T-helper 2 cell treated with Interferon-gamma antibody and Interleukin-4, amounts not matched to agents 5 μg/mL and 100 μg/mL, for 36 hours (primary cell): ENCODE results near the gene GON7.
A peak's percentile ranks its signal among the peaks of the same experiment; 100 is the strongest.
"Not testable (repeated sequence)": the region's sequence is repeated elsewhere in the genome, so short reads cannot be mapped to it uniquely, and the experiment has no call there.

ENCODE experiments used
- DNase-seq: peaks from one replicate; pipeline ENCODE4 v3.0.0; 2021; ENCODE audit warnings: low spot score
- H3K27ac Mint-ChIP-seq: one replicate; pipeline ENCODE4 v1.8.0; 2021; ENCODE audit warnings: mild to moderate bottlenecking, mixed read lengths
- H3K27me3 Mint-ChIP-seq: one replicate; pipeline ENCODE4 v1.8.0; 2021; ENCODE audit warnings: low read depth, mixed read lengths
- H3K36me3 Mint-ChIP-seq: one replicate; pipeline ENCODE4 v1.8.0; 2021; ENCODE audit warnings: low read depth, mixed read lengths
- H3K4me1 Mint-ChIP-seq: one replicate; pipeline ENCODE4 v1.8.0; 2021; ENCODE audit warnings: low read depth, mixed read lengths
- H3K4me3 Mint-ChIP-seq: one replicate; pipeline ENCODE4 v1.8.0; 2022; ENCODE audit warnings: mild to moderate bottlenecking, moderate library complexity, mixed read lengths
- H3K9me3 Mint-ChIP-seq: one replicate; pipeline ENCODE4 v1.8.0; 2021; ENCODE audit warnings: mixed read lengths

Gene GON7

GRCh38 chr14:93183596-93184317 lies 23.1 kb downstream of the GON7 start:
- H3K36me3 Mint-ChIP-seq: peaks cover 25% of the 10 kb centered on the region
- peak overlapping the region; percentile 93 for H3K4me3 Mint-ChIP-seq
- H3K27me3 Mint-ChIP-seq: no peaks in the 10 kb centered on the region
- peak overlapping the region; percentile 87 for H3K27ac Mint-ChIP-seq
- peaks cover 31% of the 10 kb centered on the region for H3K4me1 Mint-ChIP-seq
- H3K9me3 Mint-ChIP-seq: no peaks in the 10 kb centered on the region
- no peak for DNase-seq

- Mint-ChIP-seq H3K9me3 (no peaks in the 10 kb centered on the region), H3K36me3 (no peaks in the 10 kb centered on the region), H3K27ac (no peak overlapping the region), H3K4me3 (no peak overlapping the region), H3K4me1 (peaks cover 3% of the 10 kb centered on the region), H3K27me3 (no peaks in the 10 kb centered on the region)
- no peak for DNase-seq
Measured at GRCh38 chr14:93175492-93175891, 31.4 kb downstream of the GON7 start.

- not testable (repeated sequence) for H3K27me3 Mint-ChIP-seq, H3K4me3 Mint-ChIP-seq, DNase-seq, H3K9me3 Mint-ChIP-seq, H3K4me1 Mint-ChIP-seq, H3K27ac Mint-ChIP-seq, H3K36me3 Mint-ChIP-seq
Measured at GRCh38 chr14:93174731-93175130, 32.1 kb downstream of the GON7 start.

- Mint-ChIP-seq H3K9me3 (no peaks in the 10 kb centered on the region), H3K36me3 (no peaks in the 10 kb centered on the region), H3K4me1 (peaks cover 3% of the 10 kb centered on the region), H3K27ac (no peak overlapping the region), H3K4me3 (no peak overlapping the region), H3K27me3 (no peaks in the 10 kb centered on the region)
- DNase-seq: no peak
Measured at GRCh38 chr14:93173943-93174395, 32.9 kb downstream of the GON7 start.

GRCh38 chr14:93171376-93171775 lies 35.5 kb downstream of the GON7 start:
- DNase-seq: no peak
- H3K27me3 Mint-ChIP-seq: no peaks in the 10 kb centered on the region
- H3K4me1 Mint-ChIP-seq: no peaks in the 10 kb centered on the region
- H3K36me3 Mint-ChIP-seq: no peaks in the 10 kb centered on the region
- H3K27ac Mint-ChIP-seq: no peak overlapping the region
- H3K4me3 Mint-ChIP-seq: no peak overlapping the region
- no peaks in the 10 kb centered on the region for H3K9me3 Mint-ChIP-seq

GRCh38 chr14:93170141-93170540 lies 36.7 kb downstream of the GON7 start:
- not testable (repeated sequence) for H3K9me3 Mint-ChIP-seq, H3K4me1 Mint-ChIP-seq, DNase-seq, H3K27ac Mint-ChIP-seq, H3K4me3 Mint-ChIP-seq, H3K27me3 Mint-ChIP-seq, H3K36me3 Mint-ChIP-seq

GRCh38 chr14:93169619-93170018 lies 37.2 kb downstream of the GON7 start:
- H3K4me1 Mint-ChIP-seq, H3K27me3 Mint-ChIP-seq, H3K27ac Mint-ChIP-seq, H3K4me3 Mint-ChIP-seq, H3K36me3 Mint-ChIP-seq, DNase-seq, H3K9me3 Mint-ChIP-seq: not testable (repeated sequence)

- DNase-seq, H3K27ac Mint-ChIP-seq, H3K9me3 Mint-ChIP-seq, H3K4me1 Mint-ChIP-seq, H3K4me3 Mint-ChIP-seq, H3K27me3 Mint-ChIP-seq, H3K36me3 Mint-ChIP-seq: not testable (repeated sequence)
Measured at GRCh38 chr14:93168610-93169009, 38.3 kb downstream of the GON7 start.

GRCh38 chr14:93165271-93166265 lies 41.3 kb downstream of the GON7 start:
- H3K27ac Mint-ChIP-seq, H3K4me3 Mint-ChIP-seq, H3K36me3 Mint-ChIP-seq, DNase-seq, H3K27me3 Mint-ChIP-seq, H3K9me3 Mint-ChIP-seq, H3K4me1 Mint-ChIP-seq: not testable (repeated sequence)

- Mint-ChIP-seq H3K27ac (no peak overlapping the region), H3K4me3 (no peak overlapping the region), H3K27me3 (no peaks in the 10 kb centered on the region), H3K9me3 (no peaks in the 10 kb centered on the region), H3K36me3 (no peaks in the 10 kb centered on the region), H3K4me1 (no peaks in the 10 kb centered on the region)
- no peak for DNase-seq
Measured at GRCh38 chr14:93163564-93163963, 43.3 kb downstream of the GON7 start.

GRCh38 chr14:93161411-93161940 lies 45.4 kb downstream of the GON7 start:
- H3K9me3 Mint-ChIP-seq: no peaks in the 10 kb centered on the region
- no peaks in the 10 kb centered on the region for H3K27me3 Mint-ChIP-seq
- no peaks in the 10 kb centered on the region for H3K36me3 Mint-ChIP-seq
- H3K4me3 Mint-ChIP-seq: no peak overlapping the region
- no peak for DNase-seq
- H3K4me1 Mint-ChIP-seq: no peaks in the 10 kb centered on the region
- H3K27ac Mint-ChIP-seq: no peak overlapping the region

GRCh38 chr14:93160353-93160801 lies 46.5 kb downstream of the GON7 start:
- no peaks in the 10 kb centered on the region for H3K9me3 Mint-ChIP-seq
- no peak for DNase-seq
- H3K4me1 Mint-ChIP-seq: no peaks in the 10 kb centered on the region
- no peak overlapping the region for H3K27ac Mint-ChIP-seq
- no peak overlapping the region for H3K4me3 Mint-ChIP-seq
- no peaks in the 10 kb centered on the region for H3K36me3 Mint-ChIP-seq
- H3K27me3 Mint-ChIP-seq: no peaks in the 10 kb centered on the region

GRCh38 chr14:93159625-93160352 lies 47.1 kb downstream of the GON7 start:
- not testable (repeated sequence) for H3K4me1 Mint-ChIP-seq, DNase-seq, H3K4me3 Mint-ChIP-seq, H3K27ac Mint-ChIP-seq, H3K36me3 Mint-ChIP-seq, H3K9me3 Mint-ChIP-seq, H3K27me3 Mint-ChIP-seq
